ENCODE data around the gene GJD4.

Gene GJD4

GRCh38 chr10:35568483-35569015 is 36.6 kb upstream of the GJD4 start:
- no peaks in the 10 kb centered on the region for H3K4me1 ChIP-seq (ENCODE audit: insufficient read depth, low read length)
- H3K27me3 ChIP-seq (ENCODE audit: insufficient read depth, low read length), result no peaks in the 10 kb centered on the region
- H3K36me3 ChIP-seq (ENCODE audit: insufficient read depth, low read length), result peaks cover 30% of the 10 kb centered on the region
- no peak overlapping the region for H3K27ac ChIP-seq (ENCODE audit: low read depth, low read length)
- no peak overlapping the region for H3K9ac ChIP-seq (ENCODE audit: low read depth, low read length)
- WGBS, result 94% methylated on average over 20 of the region's 20 CpGs
- no peaks in the 10 kb centered on the region for H3K9me3 ChIP-seq (ENCODE audit: insufficient read depth, low read depth, low read length)
- H3K4me3 ChIP-seq (ENCODE audit: low read length), result no peak overlapping the region

DNA sequence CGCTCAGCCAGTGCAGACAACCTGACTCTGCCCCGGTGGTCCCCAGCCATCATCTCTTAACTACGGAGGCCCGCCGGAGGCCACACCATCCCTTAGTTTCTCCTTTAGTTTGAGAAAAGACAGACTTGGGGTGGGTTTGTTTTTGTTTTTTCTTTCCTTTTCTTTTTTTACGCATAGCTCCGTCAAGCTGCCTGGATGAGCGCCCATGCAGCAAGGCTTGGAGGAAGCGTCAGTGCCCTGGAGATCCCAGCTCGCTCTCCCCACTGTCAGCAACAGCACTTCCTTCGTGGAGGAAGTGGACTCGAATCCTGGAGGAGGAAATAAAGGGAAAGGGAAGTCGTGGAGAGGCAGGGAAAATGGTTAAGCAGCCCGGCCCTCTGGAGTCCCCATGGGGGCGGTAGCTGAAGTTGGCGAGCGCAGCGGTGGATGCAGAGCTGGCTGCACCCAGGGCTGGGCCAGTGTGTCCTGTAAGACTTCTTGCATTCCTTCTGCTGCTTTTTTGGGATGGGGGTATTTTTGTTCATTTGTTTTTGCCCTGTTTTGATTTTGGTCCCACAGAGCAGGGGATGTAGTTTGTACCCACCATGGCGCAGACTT is 35.9 kb upstream of the GJD4 start:
- Histone ChIP-seq H3K9me3 (ENCODE audit: insufficient read depth, low read depth, low read length) (no peaks in the 10 kb centered on the region), H3K4me1 (ENCODE audit: insufficient read depth, low read length) (no peaks in the 10 kb centered on the region), H3K27me3 (ENCODE audit: insufficient read depth, low read length) (no peaks in the 10 kb centered on the region), H3K4me3 (ENCODE audit: low read length) (no peak overlapping the region), H3K36me3 (ENCODE audit: insufficient read depth, low read length) (peaks cover 28% of the 10 kb centered on the region), H3K27ac (ENCODE audit: low read depth, low read length) (no peak overlapping the region), H3K9ac (ENCODE audit: low read depth, low read length) (no peak overlapping the region)
- 92% methylated on average over 16 of the region's 19 CpGs for WGBS

DNA sequence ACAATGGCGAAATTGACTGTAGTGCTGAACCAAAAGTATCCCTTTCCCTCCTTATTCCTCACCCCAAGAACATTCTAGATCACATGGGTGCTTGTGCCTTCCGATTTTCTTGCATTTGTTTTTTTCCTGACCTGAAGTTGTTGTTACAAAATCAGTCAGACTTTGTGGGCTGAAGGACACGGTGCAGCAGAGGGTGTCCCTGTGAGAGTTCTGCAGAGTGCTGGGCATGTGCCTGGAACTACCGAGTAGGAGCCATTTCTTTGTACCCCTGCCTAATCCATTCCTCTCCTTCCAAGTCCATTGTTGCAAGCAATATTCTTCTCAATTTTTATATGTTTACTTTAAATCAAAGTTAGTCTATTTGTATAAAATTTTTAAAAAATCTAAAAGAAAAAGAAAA is 35.3 kb upstream of the GJD4 start:
- no peak overlapping the region for H3K9ac ChIP-seq (ENCODE audit: low read depth, low read length)
- H3K4me1 ChIP-seq (ENCODE audit: insufficient read depth, low read length), result no peaks in the 10 kb centered on the region
- H3K4me3 ChIP-seq (ENCODE audit: low read length), result no peak overlapping the region
- H3K27ac ChIP-seq (ENCODE audit: low read depth, low read length), result no peak overlapping the region
- H3K36me3 ChIP-seq (ENCODE audit: insufficient read depth, low read length), result peaks cover 27% of the 10 kb centered on the region
- H3K9me3 ChIP-seq (ENCODE audit: insufficient read depth, low read depth, low read length), result no peaks in the 10 kb centered on the region
- WGBS, result 94% methylated on average over 4 of the region's 4 CpGs
- no peaks in the 10 kb centered on the region for H3K27me3 ChIP-seq (ENCODE audit: insufficient read depth, low read length)

- H3K4me3 ChIP-seq (ENCODE audit: low read length), result no peak overlapping the region
- no peaks in the 10 kb centered on the region for H3K27me3 ChIP-seq (ENCODE audit: insufficient read depth, low read length)
- no peaks in the 10 kb centered on the region for H3K4me1 ChIP-seq (ENCODE audit: insufficient read depth, low read length)
- peaks cover 27% of the 10 kb centered on the region for H3K36me3 ChIP-seq (ENCODE audit: insufficient read depth, low read length)
- WGBS, result no CpG with 5 or more reads among the region's 1 CpG
- H3K27ac ChIP-seq (ENCODE audit: low read depth, low read length), result no peak overlapping the region
- H3K9me3 ChIP-seq (ENCODE audit: insufficient read depth, low read depth, low read length), result no peaks in the 10 kb centered on the region
- H3K9ac ChIP-seq (ENCODE audit: low read depth, low read length), result no peak overlapping the region
Measured at GRCh38 chr10:35570397-35570796, 34.7 kb upstream of the GJD4 start.

- Histone ChIP-seq H3K9ac (ENCODE audit: low read depth, low read length) (no peak overlapping the region), H3K36me3 (ENCODE audit: insufficient read depth, low read length) (peaks cover 15% of the 10 kb centered on the region), H3K27ac (ENCODE audit: low read depth, low read length) (no peak overlapping the region), H3K27me3 (ENCODE audit: insufficient read depth, low read length) (no peaks in the 10 kb centered on the region), H3K4me3 (ENCODE audit: low read length) (no peak overlapping the region), H3K9me3 (ENCODE audit: insufficient read depth, low read depth, low read length) (no peaks in the 10 kb centered on the region), H3K4me1 (ENCODE audit: insufficient read depth, low read length) (no peaks in the 10 kb centered on the region)
- WGBS, result 100% methylated on average over 1 of the region's 1 CpG
Measured at GRCh38 chr10:35572583-35572982, 32.6 kb upstream of the GJD4 start.

DNA sequence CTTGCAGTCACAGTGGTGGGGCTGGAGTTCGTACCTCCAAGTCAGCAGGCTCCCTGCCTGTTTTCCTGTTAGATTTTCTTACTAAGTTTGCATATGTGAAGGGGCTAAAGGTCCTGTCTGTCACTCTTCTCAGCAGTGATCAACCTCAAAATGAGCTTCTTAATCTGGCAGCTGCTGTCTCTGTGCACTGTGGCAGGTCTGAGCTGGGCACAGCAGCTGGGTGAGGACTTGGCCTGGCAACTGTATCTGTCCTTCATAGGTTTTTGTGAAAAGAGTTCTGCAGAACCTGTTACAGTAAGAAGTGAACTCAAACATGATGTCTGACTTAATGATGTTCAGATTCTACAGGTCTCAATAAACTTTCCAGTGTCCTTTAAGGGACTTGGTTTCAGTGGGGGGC is 31.3 kb upstream of the GJD4 start:
- no peak overlapping the region for H3K4me3 ChIP-seq (ENCODE audit: low read length)
- no peak overlapping the region for H3K27ac ChIP-seq (ENCODE audit: low read depth, low read length)
- no peaks in the 10 kb centered on the region for H3K4me1 ChIP-seq (ENCODE audit: insufficient read depth, low read length)
- no peaks in the 10 kb centered on the region for H3K27me3 ChIP-seq (ENCODE audit: insufficient read depth, low read length)
- H3K9me3 ChIP-seq (ENCODE audit: insufficient read depth, low read depth, low read length), result no peaks in the 10 kb centered on the region
- H3K9ac ChIP-seq (ENCODE audit: low read depth, low read length), result no peak overlapping the region
- peaks cover 10% of the 10 kb centered on the region; the same call in 1 of the 2 replicates for H3K36me3 ChIP-seq (ENCODE audit: insufficient read depth, low read length)
- WGBS, result 36% methylated on average over 1 of the region's 1 CpG

DNA sequence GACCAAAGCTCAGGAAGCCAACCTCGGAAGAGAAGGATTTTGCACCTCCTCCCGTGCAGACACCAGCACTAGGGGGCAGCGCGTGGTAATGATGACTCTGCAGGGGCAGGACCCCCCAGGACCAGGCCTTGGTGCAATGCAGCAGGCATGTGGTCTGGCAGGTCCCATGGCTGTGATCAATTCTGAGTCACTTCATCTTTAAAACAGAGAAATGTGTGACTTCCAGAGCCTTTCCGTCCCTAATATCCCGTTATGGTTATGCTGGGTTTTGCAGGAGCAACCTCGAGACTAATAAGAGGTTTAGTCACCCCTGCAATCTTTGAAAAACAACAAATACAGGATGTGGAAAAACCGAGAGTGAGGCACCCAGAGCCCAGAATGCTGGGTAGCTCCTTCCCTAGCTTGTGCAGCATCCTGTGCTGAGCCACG is 30.2 kb upstream of the GJD4 start:
- Histone ChIP-seq H3K36me3 (ENCODE audit: insufficient read depth, low read length) (peaks cover 10% of the 10 kb centered on the region; the same call in 1 of the 2 replicates), H3K9me3 (ENCODE audit: insufficient read depth, low read depth, low read length) (no peaks in the 10 kb centered on the region), H3K4me1 (ENCODE audit: insufficient read depth, low read length) (no peaks in the 10 kb centered on the region), H3K9ac (ENCODE audit: low read depth, low read length) (no peak overlapping the region), H3K4me3 (ENCODE audit: low read length) (no peak overlapping the region), H3K27ac (ENCODE audit: low read depth, low read length) (no peak overlapping the region), H3K27me3 (ENCODE audit: insufficient read depth, low read length) (no peaks in the 10 kb centered on the region)
- 88% methylated on average over 9 of the region's 9 CpGs for WGBS

DNA sequence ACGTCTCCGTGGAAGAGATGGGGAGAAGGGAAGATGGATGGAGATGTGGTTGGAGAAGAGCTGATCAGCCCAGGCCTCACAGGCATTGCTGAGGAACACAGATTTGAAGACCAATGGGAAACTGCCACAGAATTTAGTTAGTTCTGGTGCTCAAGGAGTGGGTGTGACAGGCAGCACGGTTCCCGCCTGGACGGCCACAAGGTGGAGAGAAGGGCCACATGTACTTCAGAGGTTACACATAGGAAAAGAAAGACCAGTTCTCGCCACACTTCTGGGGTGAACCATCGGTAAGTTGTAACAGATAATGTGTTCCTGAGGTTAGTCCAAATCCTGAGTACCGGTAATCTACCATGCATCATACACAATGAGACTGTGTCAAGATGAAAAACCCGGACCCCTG is 29.5 kb upstream of the GJD4 start:
- Histone ChIP-seq H3K27ac (ENCODE audit: low read depth, low read length) (no peak overlapping the region), H3K4me3 (ENCODE audit: low read length) (no peak overlapping the region), H3K4me1 (ENCODE audit: insufficient read depth, low read length) (no peaks in the 10 kb centered on the region), H3K36me3 (ENCODE audit: insufficient read depth, low read length) (peaks cover 4% of the 10 kb centered on the region; the same call in 1 of the 2 replicates), H3K9ac (ENCODE audit: low read depth, low read length) (no peak overlapping the region), H3K9me3 (ENCODE audit: insufficient read depth, low read depth, low read length) (no peaks in the 10 kb centered on the region), H3K27me3 (ENCODE audit: insufficient read depth, low read length) (no peaks in the 10 kb centered on the region)
- 92% methylated on average over 9 of the region's 9 CpGs for WGBS

DNA sequence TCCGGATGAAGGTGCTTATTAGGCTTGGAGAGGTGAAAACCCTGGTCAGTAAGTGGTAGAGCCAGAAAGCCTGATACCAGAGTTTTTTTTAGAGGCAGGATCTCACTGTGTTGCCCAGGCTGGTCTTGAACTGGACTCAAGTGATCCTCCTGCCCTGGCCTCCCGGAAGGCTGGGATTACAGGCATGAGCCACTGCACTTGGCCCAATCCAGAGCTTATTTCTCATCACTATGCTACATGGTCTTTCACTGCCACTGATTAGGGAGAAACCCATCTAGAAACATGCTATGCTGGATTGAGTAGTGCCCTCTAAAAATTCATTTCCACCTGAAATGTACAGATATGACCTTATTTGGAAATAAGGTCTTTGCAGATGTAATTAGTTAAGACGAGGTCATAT is 28.4 kb upstream of the GJD4 start:
- no peaks in the 10 kb centered on the region for H3K36me3 ChIP-seq (ENCODE audit: insufficient read depth, low read length)
- H3K9ac ChIP-seq (ENCODE audit: low read depth, low read length), result no peak overlapping the region
- H3K4me1 ChIP-seq (ENCODE audit: insufficient read depth, low read length), result no peaks in the 10 kb centered on the region
- no peak overlapping the region for H3K4me3 ChIP-seq (ENCODE audit: low read length)
- H3K27me3 ChIP-seq (ENCODE audit: insufficient read depth, low read length), result no peaks in the 10 kb centered on the region
- no peak overlapping the region for H3K27ac ChIP-seq (ENCODE audit: low read depth, low read length)
- H3K9me3 ChIP-seq (ENCODE audit: insufficient read depth, low read depth, low read length), result no peaks in the 10 kb centered on the region
- 93% methylated on average over 3 of the region's 3 CpGs for WGBS

DNA sequence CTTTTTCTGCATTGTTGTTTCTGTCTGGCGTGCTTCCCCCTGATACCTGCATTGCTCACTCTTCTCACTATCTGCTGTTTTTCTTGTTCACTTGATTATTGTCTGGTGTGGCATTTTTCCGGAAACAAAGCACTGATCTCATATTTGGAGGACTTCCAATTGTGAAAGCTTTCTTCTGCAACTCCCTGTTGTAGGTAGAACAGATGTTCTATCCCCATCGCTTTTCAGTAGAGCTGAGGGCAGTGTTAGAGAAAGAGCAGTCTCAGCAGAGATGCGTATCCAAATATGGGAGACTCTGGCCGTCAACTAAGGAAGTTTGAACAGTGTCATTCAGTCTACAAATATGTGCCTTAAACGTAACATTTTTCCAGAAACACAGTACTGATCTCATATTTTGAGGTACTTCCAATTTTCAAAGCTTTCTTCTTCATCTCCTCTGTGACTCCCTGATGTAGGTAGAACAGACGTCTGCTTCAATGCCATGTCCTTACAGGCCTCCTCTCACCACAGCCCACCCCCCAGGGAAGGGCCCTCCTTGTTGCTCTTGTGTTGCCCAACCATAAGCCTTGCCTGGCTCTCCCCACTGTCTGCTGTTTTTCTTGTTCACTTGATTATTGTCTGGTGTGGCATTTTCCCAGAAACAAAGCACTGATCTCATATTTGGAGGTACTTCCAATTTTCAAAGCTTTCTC is 27.1 kb upstream of the GJD4 start:
- H3K9me3 ChIP-seq (ENCODE audit: insufficient read depth, low read depth, low read length), result no peaks in the 10 kb centered on the region
- H3K36me3 ChIP-seq (ENCODE audit: insufficient read depth, low read length), result no peaks in the 10 kb centered on the region
- H3K27me3 ChIP-seq (ENCODE audit: insufficient read depth, low read length), result no peaks in the 10 kb centered on the region
- no peaks in the 10 kb centered on the region for H3K4me1 ChIP-seq (ENCODE audit: insufficient read depth, low read length)
- H3K4me3 ChIP-seq (ENCODE audit: low read length), result no peak overlapping the region
- WGBS, result 92% methylated on average over 7 of the region's 7 CpGs
- H3K9ac ChIP-seq (ENCODE audit: low read depth, low read length), result no peak overlapping the region
- no peak overlapping the region for H3K27ac ChIP-seq (ENCODE audit: low read depth, low read length)

- Histone ChIP-seq H3K27me3 (ENCODE audit: insufficient read depth, low read length) (no peaks in the 10 kb centered on the region), H3K36me3 (ENCODE audit: insufficient read depth, low read length) (no peaks in the 10 kb centered on the region), H3K9ac (ENCODE audit: low read depth, low read length) (no peak overlapping the region), H3K9me3 (ENCODE audit: insufficient read depth, low read depth, low read length) (no peaks in the 10 kb centered on the region), H3K4me1 (ENCODE audit: insufficient read depth, low read length) (no peaks in the 10 kb centered on the region), H3K27ac (ENCODE audit: low read depth, low read length) (no peak overlapping the region), H3K4me3 (ENCODE audit: low read length) (no peak overlapping the region)
- 94% methylated on average over 4 of the region's 4 CpGs for whole genome bisulfite sequencing
Measured at GRCh38 chr10:35578618-35578956, 26.6 kb upstream of the GJD4 start.

Measured in HUES64 (cell line).